ENCODE data around the gene GARS1.

The GARS1 gene

DNA sequence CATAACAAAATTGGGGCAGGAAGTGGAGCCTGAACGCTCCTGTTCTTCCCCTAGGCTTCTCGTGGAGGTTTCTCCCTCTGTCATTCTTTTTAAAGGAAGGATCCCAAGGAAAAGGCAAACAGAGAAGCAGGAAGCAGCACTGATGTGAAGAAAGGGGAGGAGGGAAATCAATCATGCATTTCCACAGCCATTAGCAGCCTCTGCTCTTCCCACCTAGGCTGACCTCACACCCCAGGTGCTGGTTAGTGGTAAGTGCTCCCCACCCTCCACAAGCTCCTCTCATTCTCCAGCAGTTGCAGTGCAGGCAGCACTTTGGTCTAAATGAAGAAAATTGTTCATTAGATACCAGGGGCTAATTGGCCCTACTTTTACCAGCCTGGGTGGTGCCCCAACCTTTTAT is 85.0 kb downstream of the GARS1 start:
- no peak for DNase-seq (ENCODE audit: low read depth in 1 of 2, low spot score in 1 of 2)

DNA sequence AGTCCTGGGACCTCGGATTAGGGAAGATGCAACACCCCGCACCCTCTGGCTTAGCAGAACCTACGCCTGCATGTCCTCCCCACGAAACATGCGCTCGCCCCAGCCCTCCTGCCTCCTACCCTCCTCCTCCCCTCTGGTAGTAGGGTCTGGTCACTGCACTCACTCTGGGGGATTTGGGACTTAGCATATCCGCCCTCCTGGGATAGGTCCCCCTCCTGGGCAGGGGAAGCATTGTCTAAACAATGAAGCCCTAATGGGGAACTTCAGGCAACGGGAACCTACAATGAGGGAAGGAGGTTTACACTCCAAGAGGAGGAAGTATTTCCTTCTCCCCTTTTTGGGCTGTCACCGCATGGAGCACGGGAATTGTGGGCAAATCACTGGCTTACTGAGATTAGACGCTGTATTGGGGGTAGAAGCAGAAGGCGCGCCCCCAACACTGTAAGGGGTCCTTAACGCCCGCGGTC is 86.7 kb downstream of the GARS1 start:
- DNase-seq (ENCODE audit: low read depth in 1 of 2, low spot score in 1 of 2) = no peak

DNA sequence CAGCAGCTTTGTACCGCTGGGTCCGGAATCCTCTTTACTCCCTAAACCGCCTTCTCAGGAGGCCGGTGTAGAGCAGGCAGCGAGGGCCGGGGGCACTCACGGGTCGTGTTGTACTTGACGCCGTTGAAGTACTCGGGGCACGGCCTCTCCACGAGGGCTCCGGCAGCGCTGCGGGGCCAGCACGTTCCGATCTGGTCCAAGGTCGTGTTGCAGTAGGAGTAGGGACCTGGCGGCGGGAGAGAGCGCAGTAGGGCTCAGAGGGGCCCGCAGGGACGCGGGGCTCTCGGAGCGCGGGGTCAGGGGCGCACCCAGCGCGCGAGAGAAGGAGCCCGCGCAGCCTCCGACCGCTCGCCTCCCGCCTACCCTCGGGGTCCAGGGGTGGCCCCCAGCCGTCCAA is 87.1 kb downstream of the GARS1 start:
- no peak for DNase-seq (ENCODE audit: low read depth in 1 of 2, low spot score in 1 of 2)

DNA sequence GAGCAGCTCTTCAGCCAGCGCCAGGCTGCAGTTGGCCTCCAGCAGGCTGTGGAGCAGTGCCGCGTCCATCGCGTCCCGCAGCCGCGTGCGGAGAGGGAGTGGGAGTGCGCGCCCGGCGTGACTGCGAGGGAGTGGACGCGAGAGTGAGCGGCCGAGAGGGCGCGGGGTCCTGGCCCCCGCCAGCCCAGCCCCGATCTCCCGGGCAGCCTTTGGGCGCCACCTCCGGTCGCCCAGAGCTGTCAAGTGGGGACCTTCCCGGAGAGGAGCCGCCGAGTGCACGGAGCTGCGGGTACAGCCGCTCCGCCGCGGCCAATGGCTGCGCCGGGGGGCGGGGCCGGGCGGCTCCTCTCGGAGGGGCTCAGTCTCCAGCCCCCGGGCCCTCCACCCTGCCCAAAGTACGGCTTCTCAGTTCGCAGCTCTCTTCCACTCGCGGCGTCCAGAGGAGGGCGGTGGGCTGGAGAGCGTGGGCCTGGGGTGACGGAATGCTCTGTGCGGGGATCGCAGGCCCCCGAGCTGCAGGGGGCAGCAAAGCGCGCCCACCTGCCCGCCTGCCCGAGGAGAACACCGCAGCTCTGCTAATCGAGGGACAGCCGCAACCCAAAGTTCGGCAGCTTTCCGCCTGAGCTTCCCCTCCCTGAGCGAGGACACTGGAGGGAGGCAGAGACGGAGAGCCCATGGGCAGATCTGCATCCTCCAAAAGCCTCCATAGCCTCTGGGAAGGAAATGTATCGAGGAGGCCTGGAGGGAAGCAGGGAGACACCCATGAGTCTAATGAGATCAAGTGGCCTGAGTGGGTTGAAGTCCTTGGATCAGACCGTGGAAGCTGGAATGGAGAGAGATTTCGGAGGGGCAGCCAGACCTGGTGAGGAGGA is 87.8 kb downstream of the GARS1 start, which contains the start of gene CRHR2:
CRHR2 (minus strand) TSS at position 245 of the 872 bp plus-strand sequence; CDS start at position 69, 176 bp downstream.
- no peak for DNase-seq (ENCODE audit: low read depth in 1 of 2, low spot score in 1 of 2)

DNA sequence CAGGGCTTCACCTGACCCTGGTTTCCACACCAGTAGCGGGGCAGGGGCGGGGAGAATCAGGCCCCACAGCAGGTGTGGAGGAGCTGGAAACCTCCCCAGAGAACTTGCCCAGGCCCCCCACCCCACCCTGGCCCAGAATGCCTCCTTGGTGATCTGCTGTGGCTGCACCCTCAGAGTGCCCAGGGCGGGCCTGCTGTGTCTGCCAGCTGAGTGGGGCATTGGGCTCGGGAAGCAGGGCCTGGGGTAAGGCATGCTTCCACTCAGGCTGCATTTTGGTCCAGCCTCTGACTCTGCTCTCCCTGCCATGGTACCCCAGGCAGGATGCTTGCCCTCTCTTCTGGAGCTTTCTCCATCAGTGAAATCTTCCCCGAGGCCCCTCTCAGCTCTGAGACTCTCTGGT is 88.6 kb downstream of the GARS1 start:
- no peak for DNase-seq (ENCODE audit: low read depth in 1 of 2, low spot score in 1 of 2)
